OCI-LY7 (cell line): ENCODE results near the gene GHRHR. TPM values are rescaled to one million over a fixed set of nuclear protein-coding genes. Genes with fewer than 3 reads are reported as not detected.

Source experiments
- BruUV-seq: library from RNA; stranded (reverse); fragments of 400-500 nt; replicated peaks from 2 replicates; lab custom pipeline; 2021; lab: Mats Ljungman, UMichigan
- CTCF ChIA-PET: fragments of 300-600 bp; sonication (Branson Sonifier 250); formaldehyde crosslinking; loops from one replicate; lab custom pipeline; 2022; ENCODE audit warnings: antibody characterized with exemption; ENCODE audit not compliant: unreplicated experiment; lab: Charles Lee
- POLR2A ChIA-PET: fragments of 300-600 bp; sonication (Branson Sonifier 250); formaldehyde crosslinking; loops from one replicate; lab custom pipeline; 2022; ENCODE audit warnings: antibody characterized with exemption; lab: Charles Lee
- DNase-seq: peaks from one replicate; pipeline ENCODE4 v3.0.0-alpha.2; 2015; ENCODE audit warnings: low spot score
- H2AFZ ChIP-seq: fragments of 200-600 bp; sonication (generic), shearing (Covaris generic); 2 replicates; pipeline ENCODE4 v1.6.1; 2014; ENCODE audit warnings: mild to moderate bottlenecking, antibody characterized with exemption, low read length, moderate library complexity
- H3K27ac ChIP-seq: fragments of 200-600 bp; sonication (generic); 2 replicates; pipeline ENCODE4 v1.5.1; 2014; ENCODE audit warnings: mixed run types, low read depth, mild to moderate bottlenecking, moderate library complexity, low read length, inconsistent platforms; ENCODE audit not compliant: poor library complexity, severe bottlenecking
- H3K36me3 ChIP-seq: fragments of 200-600 bp; sonication (generic); 2 replicates; pipeline ENCODE4 v1.6.1; 2014; ENCODE audit warnings: mild to moderate bottlenecking, antibody characterized with exemption, low read length, moderate library complexity, mixed read lengths; ENCODE audit not compliant: insufficient read depth
- H3K4me1 ChIP-seq: fragments of 200-600 bp; sonication (generic); 2 replicates; pipeline ENCODE4 v1.5.1; 2014; ENCODE audit warnings: mild to moderate bottlenecking, low read length; ENCODE audit not compliant: insufficient read depth, poor library complexity, severe bottlenecking
- H3K4me2 ChIP-seq: fragments of 200-600 bp; sonication (generic); 2 replicates; pipeline ENCODE4 v1.6.1; 2014; ENCODE audit warnings: mild to moderate bottlenecking, low read length
- H3K4me3 ChIP-seq: fragments of 200-600 bp; sonication (generic); 2 replicates; pipeline ENCODE4 v1.5.1; 2014; ENCODE audit warnings: mild to moderate bottlenecking, low read depth, low read length; ENCODE audit not compliant: poor library complexity, severe bottlenecking
- H3K79me2 ChIP-seq: fragments of 200-600 bp; sonication (generic); 2 replicates; pipeline ENCODE4 v1.6.1; 2016; ENCODE audit warnings: low read depth, mild to moderate bottlenecking, low read length, moderate library complexity, mixed read lengths; ENCODE audit not compliant: insufficient read depth
- H3K9me2 ChIP-seq: fragments of 200-600 bp; sonication (generic); 2 replicates; pipeline ENCODE4 v1.6.1; 2016; ENCODE audit warnings: mild to moderate bottlenecking, low read length, mixed read lengths; ENCODE audit not compliant: insufficient read depth
- H3K9me3 ChIP-seq: fragments of 200-600 bp; sonication (generic); 2 replicates; pipeline ENCODE4 v1.6.1; 2014; ENCODE audit warnings: mild to moderate bottlenecking, mixed run types, low read length, mixed read lengths
- H4K20me1 ChIP-seq: fragments of 200-600 bp; sonication (generic); 2 replicates; pipeline ENCODE4 v1.6.1; 2014; ENCODE audit warnings: mild to moderate bottlenecking, antibody characterized with exemption, low read length, moderate library complexity, mixed read lengths; ENCODE audit not compliant: insufficient read depth
- CTCF ChIP-seq: fragments of 200-600 bp; sonication (generic); conservative IDR thresholded peaks from 2 replicates; pipeline ENCODE4 v1.5.1; 2014; ENCODE audit warnings: mild to moderate bottlenecking, antibody characterized with exemption, low read length, moderate library complexity, mixed read lengths
- EZH2phosphoT487 ChIP-seq: fragments of 200-600 bp; sonication (generic); IDR thresholded peaks from 2 replicates; pipeline ENCODE4 v1.6.1; 2018; ENCODE audit warnings: low read depth, borderline replicate concordance, mild to moderate bottlenecking, mixed run types, antibody characterized with exemption, low read length, moderate library complexity, mixed read lengths
- intact Hi-C: fragments of 100-400 bp; cut with micrococcal nuclease; formaldehyde crosslinking; loops from one replicate; pipeline ENCODE4 v1.10.0; 2022; ENCODE audit not compliant: unreplicated experiment
- total RNA-seq, 2 experiments: library from RNA; depleted of rRNA in 1 of 2; stranded (reverse); fragments of >200 nt in 1 of 2; shearing (Covaris generic) in 1 of 2; gene quantifications; 2 replicates each; pipeline ENCODE4 v1.2.3, GENCODE V29; 2014 to 2022

GHRHR gene
- total RNA-seq, 2 experiments from 2014 or later: not detected

- H3K79me2 ChIP-seq: no peaks in the 10 kb centered on the region
- no peaks in the 10 kb centered on the region for H3K9me3 ChIP-seq
- H3K4me2 ChIP-seq: 0 out of 2 replicates have a peak overlapping the region, but pooled peaks have one; percentile 49
- H2AFZ ChIP-seq: no peak overlapping the region
- no peaks in the 10 kb centered on the region for H3K36me3 ChIP-seq
- DNase-seq: peak; percentile 31
- peaks cover 44% of the 10 kb centered on the region for H3K4me1 ChIP-seq
- no peak overlapping the region for H3K27ac ChIP-seq
- H3K9me2 ChIP-seq: no peaks in the 10 kb centered on the region
- TF ChIP-seq CTCF: peak; percentile 50; the same call in 1 of the 2 replicates
- TF ChIP-seq EZH2phosphoT487: no peak
- intact Hi-C loops: loop anchor here (1.0 kb wide), 2 partner anchors 40 to 178 kb away; no protein-coding TSS in a partner anchor
- ChIA-PET POLR2A (interaction anchor here (0.5 to 1.0 kb wide), 2 partner anchors 9 to 429 kb away, joined by 3 read pairs; no protein-coding TSS in a partner anchor), CTCF (interaction anchor here (1.3 kb wide), 1 partner anchor 26 kb away, joined by 3 read pairs; no protein-coding TSS in a partner anchor)
- no TSS peak for BruUV-seq
- H4K20me1 ChIP-seq: no peaks in the 10 kb centered on the region
- no peak overlapping the region for H3K4me3 ChIP-seq
These were observed 14.3 kb downstream of the GHRHR start for GRCh38 chr7:30977896-30978564.

GRCh38 chr7:30979027-30979426, 15.3 kb downstream of the GHRHR start:
- POLR2A ChIA-PET: interaction anchor here (1.0 kb wide), 1 partner anchor 430 kb away, joined by 3 read pairs; no protein-coding TSS in a partner anchor
- DNase-seq: no peak
- H4K20me1 ChIP-seq: no peaks in the 10 kb centered on the region
- no peak for TF ChIP-seq EZH2phosphoT487
- TF ChIP-seq CTCF: no peak
- intact Hi-C loops: no loop called here
- H3K36me3 ChIP-seq: no peaks in the 10 kb centered on the region
- H3K4me2 ChIP-seq: peak overlapping the region; percentile 49
- H3K9me3 ChIP-seq: no peaks in the 10 kb centered on the region
- no TSS peak for BruUV-seq
- CTCF ChIA-PET: no interaction called here
- no peak overlapping the region for H3K4me3 ChIP-seq
- no peaks in the 10 kb centered on the region for H3K79me2 ChIP-seq
- no peaks in the 10 kb centered on the region for H3K9me2 ChIP-seq
- H3K4me1 ChIP-seq: peaks cover 36% of the 10 kb centered on the region
- 0 out of 2 replicates have a peak overlapping the region, but pooled peaks have one; percentile 29 for H2AFZ ChIP-seq
- H3K27ac ChIP-seq: peak overlapping the region; percentile 14

- no peaks in the 10 kb centered on the region for H3K36me3 ChIP-seq
- TF ChIP-seq CTCF: no peak
- no peak for TF ChIP-seq EZH2phosphoT487
- POLR2A ChIA-PET: interaction anchor here (0.6 to 0.7 kb wide), 3 partner anchors 50 to 979 kb away, joined by 3 to 5 read pairs (median 3); no protein-coding TSS in a partner anchor
- H4K20me1 ChIP-seq: no peaks in the 10 kb centered on the region
- no TSS peak for BruUV-seq
- intact Hi-C loops: no loop called here
- no peaks in the 10 kb centered on the region for H3K9me2 ChIP-seq
- no peak overlapping the region for H3K27ac ChIP-seq
- H3K4me2 ChIP-seq: no peak overlapping the region
- H3K9me3 ChIP-seq: no peaks in the 10 kb centered on the region
- H2AFZ ChIP-seq: no peak overlapping the region
- no peak for DNase-seq
- peaks cover 24% of the 10 kb centered on the region for H3K4me1 ChIP-seq
- CTCF ChIA-PET: no interaction called here
- no peak overlapping the region for H3K4me3 ChIP-seq
- no peaks in the 10 kb centered on the region for H3K79me2 ChIP-seq
These were observed 16.4 kb downstream of the GHRHR start for GRCh38 chr7:30980194-30980593.
